Liver (tissue), 3 donors: ENCODE data around the gene C15orf39.

ENCODE experiments used
- CTCF ChIP-seq: fragments of 150-350 bp; IDR thresholded peaks from 2 replicates; pipeline ENCODE4 v1.5.1; 2017; ENCODE audit warnings: improper control_type of control experiment, low read depth, low read length; ENCODE audit not compliant: missing input control
- EGR1 ChIP-seq, 2 donors: IDR thresholded peaks; 2 replicates each; pipeline ENCODE4 v1.6.1; 2016 to 2018; ENCODE audit warnings: antibody characterized with exemption in 2 of 2, low read depth in 2 of 2
- FOXA1 ChIP-seq: IDR thresholded peaks from 2 replicates; pipeline ENCODE4 v1.6.1; 2016; ENCODE audit warnings: antibody characterized with exemption
- FOXA2 ChIP-seq: IDR thresholded peaks from 2 replicates; pipeline ENCODE4 v1.6.1; 2016; ENCODE audit warnings: antibody characterized with exemption
- GABPA ChIP-seq, 2 donors: IDR thresholded peaks in 1 of 2; conservative IDR thresholded peaks in 1 of 2; 2 replicates each; pipeline ENCODE4 v1.6.1; 2016; ENCODE audit warnings: antibody characterized with exemption in 2 of 2, mild to moderate bottlenecking in 1 of 2, moderate library complexity in 1 of 2
- JUND ChIP-seq, 2 donors: IDR thresholded peaks; 2 replicates each; pipeline ENCODE4 v1.6.1; 2016; ENCODE audit warnings: antibody characterized with exemption in 2 of 2
- RAD21 ChIP-seq, 2 donors: IDR thresholded peaks; 2 replicates each; pipeline ENCODE4 v1.6.1; 2016; ENCODE audit warnings: antibody characterized with exemption in 2 of 2, mild to moderate bottlenecking in 2 of 2
- RXRA ChIP-seq, 2 donors: IDR thresholded peaks; 2 replicates each; pipeline ENCODE4 v1.6.1; 2017 to 2018; ENCODE audit warnings: antibody characterized with exemption in 2 of 2, mild to moderate bottlenecking in 1 of 2
- YY1 ChIP-seq: IDR thresholded peaks from 2 replicates; pipeline ENCODE4 v1.6.1; 2016; ENCODE audit warnings: antibody characterized with exemption, mild to moderate bottlenecking
- TF ChIP-seq, protein P1 (sequence below): IDR thresholded peaks from 2 replicates; pipeline ENCODE4 v1.6.1; 2016; ENCODE audit warnings: antibody characterized with exemption, mild to moderate bottlenecking
- TF ChIP-seq, protein P2 (sequence below): IDR thresholded peaks from 2 replicates; pipeline ENCODE4 v1.6.1; 2016; ENCODE audit warnings: antibody characterized with exemption
- donor health status: healthy.
- donor health status: healthy.

- no peak for TF ChIP-seq CTCF
- TF ChIP-seq, protein P1, sequence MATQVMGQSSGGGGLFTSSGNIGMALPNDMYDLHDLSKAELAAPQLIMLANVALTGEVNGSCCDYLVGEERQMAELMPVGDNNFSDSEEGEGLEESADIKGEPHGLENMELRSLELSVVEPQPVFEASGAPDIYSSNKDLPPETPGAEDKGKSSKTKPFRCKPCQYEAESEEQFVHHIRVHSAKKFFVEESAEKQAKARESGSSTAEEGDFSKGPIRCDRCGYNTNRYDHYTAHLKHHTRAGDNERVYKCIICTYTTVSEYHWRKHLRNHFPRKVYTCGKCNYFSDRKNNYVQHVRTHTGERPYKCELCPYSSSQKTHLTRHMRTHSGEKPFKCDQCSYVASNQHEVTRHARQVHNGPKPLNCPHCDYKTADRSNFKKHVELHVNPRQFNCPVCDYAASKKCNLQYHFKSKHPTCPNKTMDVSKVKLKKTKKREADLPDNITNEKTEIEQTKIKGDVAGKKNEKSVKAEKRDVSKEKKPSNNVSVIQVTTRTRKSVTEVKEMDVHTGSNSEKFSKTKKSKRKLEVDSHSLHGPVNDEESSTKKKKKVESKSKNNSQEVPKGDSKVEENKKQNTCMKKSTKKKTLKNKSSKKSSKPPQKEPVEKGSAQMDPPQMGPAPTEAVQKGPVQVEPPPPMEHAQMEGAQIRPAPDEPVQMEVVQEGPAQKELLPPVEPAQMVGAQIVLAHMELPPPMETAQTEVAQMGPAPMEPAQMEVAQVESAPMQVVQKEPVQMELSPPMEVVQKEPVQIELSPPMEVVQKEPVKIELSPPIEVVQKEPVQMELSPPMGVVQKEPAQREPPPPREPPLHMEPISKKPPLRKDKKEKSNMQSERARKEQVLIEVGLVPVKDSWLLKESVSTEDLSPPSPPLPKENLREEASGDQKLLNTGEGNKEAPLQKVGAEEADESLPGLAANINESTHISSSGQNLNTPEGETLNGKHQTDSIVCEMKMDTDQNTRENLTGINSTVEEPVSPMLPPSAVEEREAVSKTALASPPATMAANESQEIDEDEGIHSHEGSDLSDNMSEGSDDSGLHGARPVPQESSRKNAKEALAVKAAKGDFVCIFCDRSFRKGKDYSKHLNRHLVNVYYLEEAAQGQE: no peak
- no peak for TF ChIP-seq FOXA2
- TF ChIP-seq GABPA (IDR thresholded peaks at IDR 0.05 in 1 of 2, conservative IDR thresholded peaks at IDR 0.05 in 1 of 2): no peak
- no peak for TF ChIP-seq RXRA (IDR thresholded peaks at IDR 0.05)
- no peak for TF ChIP-seq EGR1 (IDR thresholded peaks at IDR 0.05; ENCODE audit: low read depth in 2 of 2)
- no peak for TF ChIP-seq YY1
- TF ChIP-seq RAD21 (IDR thresholded peaks at IDR 0.05): no peak
- TF ChIP-seq, protein P2, sequence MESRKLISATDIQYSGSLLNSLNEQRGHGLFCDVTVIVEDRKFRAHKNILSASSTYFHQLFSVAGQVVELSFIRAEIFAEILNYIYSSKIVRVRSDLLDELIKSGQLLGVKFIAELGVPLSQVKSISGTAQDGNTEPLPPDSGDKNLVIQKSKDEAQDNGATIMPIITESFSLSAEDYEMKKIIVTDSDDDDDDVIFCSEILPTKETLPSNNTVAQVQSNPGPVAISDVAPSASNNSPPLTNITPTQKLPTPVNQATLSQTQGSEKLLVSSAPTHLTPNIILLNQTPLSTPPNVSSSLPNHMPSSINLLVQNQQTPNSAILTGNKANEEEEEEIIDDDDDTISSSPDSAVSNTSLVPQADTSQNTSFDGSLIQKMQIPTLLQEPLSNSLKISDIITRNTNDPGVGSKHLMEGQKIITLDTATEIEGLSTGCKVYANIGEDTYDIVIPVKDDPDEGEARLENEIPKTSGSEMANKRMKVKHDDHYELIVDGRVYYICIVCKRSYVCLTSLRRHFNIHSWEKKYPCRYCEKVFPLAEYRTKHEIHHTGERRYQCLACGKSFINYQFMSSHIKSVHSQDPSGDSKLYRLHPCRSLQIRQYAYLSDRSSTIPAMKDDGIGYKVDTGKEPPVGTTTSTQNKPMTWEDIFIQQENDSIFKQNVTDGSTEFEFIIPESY: no peak
- TF ChIP-seq JUND (IDR thresholded peaks at IDR 0.05): no peak
- no peak for TF ChIP-seq FOXA1
Measured at GRCh38 chr15:75217012-75217411, 15.3 kb downstream of the C15orf39 start.
